Measurements from ENCODE around the gene HOXC12.

Gene HOXC12

DNA sequence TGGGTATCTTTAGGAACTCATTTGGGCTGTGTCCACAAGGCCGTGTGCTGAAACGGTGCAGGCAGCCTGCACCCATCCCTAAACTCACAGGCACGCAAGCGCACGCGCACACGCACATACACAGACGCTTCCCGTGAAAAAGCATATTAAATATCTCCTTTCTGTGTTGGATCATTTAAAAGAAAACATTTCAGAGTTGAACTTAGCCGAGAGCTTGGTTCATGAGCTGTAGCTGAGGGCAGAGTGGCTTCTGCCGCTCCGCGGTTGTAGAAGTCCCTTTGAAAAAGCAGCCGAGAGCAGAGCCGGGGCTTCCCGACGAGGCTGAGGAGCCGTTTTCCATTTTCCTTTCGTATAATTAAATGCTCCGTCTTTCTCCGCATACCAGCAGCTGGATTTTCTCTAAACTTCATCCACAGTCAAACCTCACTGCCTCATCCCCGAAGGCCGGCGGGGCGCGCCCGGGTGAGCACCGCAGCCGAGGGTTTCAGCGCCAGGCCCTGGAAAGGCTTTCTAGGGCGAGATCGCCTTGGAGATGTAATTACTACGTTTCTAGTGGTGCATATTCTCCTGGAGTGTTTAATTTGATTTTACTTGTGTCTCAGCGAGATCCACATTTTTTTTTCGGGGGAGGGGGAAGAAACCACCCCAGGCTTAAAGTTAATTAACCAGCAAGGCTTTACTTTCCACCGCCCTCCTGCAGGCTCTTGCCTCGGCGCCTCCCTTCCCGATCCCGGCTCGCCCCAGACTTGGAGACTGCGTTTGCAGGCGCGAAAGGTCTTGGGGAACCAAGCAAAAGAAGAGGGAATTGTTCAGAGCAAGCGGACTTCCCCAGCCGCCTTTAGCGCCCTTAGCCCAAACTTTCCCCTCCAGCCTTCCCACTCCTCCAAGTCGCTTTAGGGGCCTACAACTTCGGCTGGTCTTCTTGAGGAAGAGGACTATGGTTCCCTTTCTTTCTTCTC lies 19.0 kb upstream of the HOXC12 start:
- TF ChIP-seq, protein P1, sequence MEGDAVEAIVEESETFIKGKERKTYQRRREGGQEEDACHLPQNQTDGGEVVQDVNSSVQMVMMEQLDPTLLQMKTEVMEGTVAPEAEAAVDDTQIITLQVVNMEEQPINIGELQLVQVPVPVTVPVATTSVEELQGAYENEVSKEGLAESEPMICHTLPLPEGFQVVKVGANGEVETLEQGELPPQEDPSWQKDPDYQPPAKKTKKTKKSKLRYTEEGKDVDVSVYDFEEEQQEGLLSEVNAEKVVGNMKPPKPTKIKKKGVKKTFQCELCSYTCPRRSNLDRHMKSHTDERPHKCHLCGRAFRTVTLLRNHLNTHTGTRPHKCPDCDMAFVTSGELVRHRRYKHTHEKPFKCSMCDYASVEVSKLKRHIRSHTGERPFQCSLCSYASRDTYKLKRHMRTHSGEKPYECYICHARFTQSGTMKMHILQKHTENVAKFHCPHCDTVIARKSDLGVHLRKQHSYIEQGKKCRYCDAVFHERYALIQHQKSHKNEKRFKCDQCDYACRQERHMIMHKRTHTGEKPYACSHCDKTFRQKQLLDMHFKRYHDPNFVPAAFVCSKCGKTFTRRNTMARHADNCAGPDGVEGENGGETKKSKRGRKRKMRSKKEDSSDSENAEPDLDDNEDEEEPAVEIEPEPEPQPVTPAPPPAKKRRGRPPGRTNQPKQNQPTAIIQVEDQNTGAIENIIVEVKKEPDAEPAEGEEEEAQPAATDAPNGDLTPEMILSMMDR (IDR thresholded peaks at IDR 0.05; ENCODE audit: low read depth, low read length, missing control alignments): no peak
- in situ Hi-C loops (cut with HindIII; ENCODE audit: low sequenced_read_pairs): no loop called here
- no peak overlapping the region for H3K4me3 ChIP-seq (ENCODE audit: low read depth, low read length)
- DNase-seq (ENCODE audit: low read depth): no peak

DNA sequence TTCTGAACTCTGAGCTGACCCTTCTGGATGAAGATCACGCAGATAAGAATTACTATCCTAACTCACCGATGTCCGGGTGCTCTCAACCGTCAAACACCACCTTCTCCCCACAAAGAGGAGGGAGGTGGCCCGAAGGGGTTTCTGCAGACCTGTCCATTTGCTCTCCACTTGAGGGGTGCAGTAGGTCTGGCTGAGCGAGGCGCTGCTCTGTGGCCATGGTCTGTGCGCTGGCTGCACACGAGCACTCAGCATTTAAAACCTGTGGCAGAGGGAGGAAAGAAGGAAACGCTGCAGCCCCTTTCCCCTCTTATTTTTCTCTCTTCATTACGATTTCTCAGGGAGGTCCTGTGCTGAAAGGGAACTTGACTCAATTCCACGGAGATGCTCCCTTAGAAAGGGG lies 17.6 kb upstream of the HOXC12 start:
- TF ChIP-seq, protein P1 (IDR thresholded peaks at IDR 0.05; ENCODE audit: low read depth, low read length, missing control alignments): no peak
- in situ Hi-C loops (cut with HindIII; ENCODE audit: low sequenced_read_pairs): no loop called here
- no peak for DNase-seq (ENCODE audit: low read depth)
- H3K4me3 ChIP-seq (ENCODE audit: low read depth, low read length): no peak overlapping the region

DNA sequence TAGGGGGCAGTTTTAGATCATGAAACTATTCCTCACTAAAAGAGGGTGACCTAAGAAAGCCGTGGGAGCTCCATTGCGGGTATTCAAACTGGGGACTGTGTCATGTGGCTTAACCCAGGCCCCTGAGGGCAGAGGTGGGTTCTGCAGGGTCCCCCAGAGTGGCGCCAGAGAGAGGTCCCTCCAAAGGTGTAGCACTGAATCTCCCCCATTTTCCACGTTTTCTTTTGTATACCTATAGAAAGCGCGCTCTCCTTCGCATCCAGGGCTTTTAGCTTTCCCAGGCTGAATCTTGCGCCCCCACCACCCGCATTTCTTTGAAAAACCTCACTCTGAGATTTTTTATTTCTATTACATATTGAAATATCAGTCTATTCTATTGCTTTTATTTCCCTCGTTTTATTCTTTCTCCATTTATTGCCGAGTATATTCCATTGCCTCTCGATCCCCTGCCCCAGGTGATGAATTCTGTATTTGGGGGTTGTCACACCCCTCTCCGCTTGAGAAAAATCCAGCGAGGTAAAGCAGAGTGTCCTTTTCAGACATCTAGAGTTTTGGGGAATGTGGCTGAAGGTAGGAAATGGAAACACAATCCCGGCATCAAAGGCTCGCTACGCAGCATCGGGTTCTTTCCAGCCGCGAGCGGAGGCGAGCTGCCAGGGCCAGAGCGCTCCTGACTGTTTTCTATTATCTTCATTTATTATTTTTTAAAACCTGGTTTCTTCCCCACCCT lies 16.9 kb upstream of the HOXC12 start:
- H3K4me3 ChIP-seq (ENCODE audit: low read depth, low read length): no peak overlapping the region
- in situ Hi-C loops (cut with HindIII; ENCODE audit: low sequenced_read_pairs): no loop called here
- no peak for DNase-seq (ENCODE audit: low read depth)
- TF ChIP-seq, protein P1 (IDR thresholded peaks at IDR 0.05; ENCODE audit: low read depth, low read length, missing control alignments): no peak

DNA sequence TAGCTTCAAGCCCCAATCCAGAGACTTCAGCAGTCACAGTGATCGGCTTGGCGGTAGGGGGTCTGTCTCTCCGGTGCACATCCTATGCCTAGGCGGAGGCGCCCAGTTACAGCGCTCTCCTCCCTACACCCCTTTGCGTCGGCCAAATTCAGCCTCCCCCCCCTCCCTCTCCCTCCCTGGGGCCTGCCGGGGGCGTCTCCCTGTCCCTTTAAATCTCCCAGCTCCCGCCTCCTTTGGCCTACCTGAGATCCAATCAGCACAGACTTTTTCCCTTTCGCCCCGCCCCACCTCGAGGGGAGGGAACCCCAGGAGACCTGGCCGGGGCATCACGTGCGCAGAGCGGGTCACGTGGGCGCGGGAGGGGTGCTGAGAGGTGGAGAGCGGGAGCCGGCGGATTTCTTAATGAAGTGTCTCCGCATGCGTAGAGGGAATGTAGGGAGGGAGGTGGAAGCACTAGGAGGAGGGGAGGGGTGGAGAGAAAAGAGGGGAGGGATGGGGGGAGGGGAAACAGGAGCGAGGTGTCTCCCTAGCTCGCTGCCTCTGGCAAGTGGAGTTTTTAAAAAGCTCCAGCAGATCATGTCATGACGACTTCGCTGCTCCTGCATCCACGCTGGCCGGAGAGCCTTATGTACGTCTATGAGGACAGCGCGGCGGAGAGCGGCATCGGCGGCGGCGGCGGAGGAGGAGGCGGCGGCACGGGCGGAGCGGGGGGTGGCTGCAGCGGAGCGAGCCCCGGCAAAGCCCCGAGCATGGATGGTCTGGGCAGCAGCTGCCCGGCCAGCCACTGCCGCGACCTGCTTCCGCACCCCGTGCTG lies 16.2 kb upstream of the HOXC12 start, which contains the start of gene HOXC13:
Gene HOXC13, plus strand, starts transcription at position 506 of the 815 bp plus-strand sequence. Its CDS starts 76 bp downstream, at position 582.
- TF ChIP-seq, protein P1 (IDR thresholded peaks at IDR 0.05; ENCODE audit: low read depth, low read length, missing control alignments): no peak
- H3K4me3 ChIP-seq (ENCODE audit: low read depth, low read length): no peak within 1 kb of the TSS
- no peak for DNase-seq (ENCODE audit: low read depth)
- in situ Hi-C loops (cut with HindIII; ENCODE audit: low sequenced_read_pairs): no loop called here

DNA sequence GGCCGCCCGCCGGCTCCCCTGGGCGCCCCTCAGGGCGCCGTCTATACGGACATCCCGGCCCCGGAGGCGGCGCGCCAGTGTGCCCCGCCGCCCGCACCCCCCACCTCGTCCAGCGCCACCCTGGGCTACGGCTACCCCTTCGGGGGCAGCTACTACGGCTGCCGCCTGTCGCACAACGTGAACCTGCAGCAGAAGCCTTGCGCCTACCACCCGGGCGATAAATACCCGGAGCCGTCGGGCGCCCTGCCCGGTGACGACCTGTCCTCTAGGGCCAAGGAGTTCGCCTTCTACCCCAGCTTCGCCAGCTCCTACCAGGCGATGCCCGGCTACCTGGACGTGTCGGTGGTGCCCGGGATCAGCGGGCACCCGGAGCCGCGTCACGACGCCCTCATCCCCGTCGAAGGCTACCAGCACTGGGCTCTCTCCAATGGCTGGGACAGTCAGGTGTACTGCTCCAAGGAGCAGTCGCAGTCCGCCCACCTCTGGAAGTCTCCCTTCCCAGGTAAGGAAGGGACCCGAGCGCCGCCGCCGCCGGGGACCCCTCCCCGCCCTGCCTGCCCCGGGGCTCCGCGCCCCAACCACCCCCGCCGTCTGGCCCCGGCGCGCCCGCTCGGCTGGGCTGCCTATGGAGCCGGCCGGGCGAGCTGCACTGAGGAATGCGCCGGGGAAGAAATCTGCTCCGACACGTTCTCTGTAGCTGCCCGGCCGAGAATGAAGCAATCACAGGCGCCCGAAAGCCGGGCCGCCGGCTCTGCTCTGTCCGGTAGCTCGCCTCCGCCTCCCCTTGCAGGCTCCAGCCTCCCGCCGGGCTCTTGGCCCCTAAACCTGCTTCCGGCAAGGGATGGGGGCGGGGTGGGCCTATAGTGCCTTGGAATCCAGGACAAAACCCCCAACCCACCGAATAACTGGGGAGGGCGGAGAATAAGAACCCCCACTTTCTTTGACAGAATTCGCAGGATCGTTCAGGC lies 15.3 kb upstream of the HOXC12 start:
- DNase-seq (ENCODE audit: low read depth): no peak
- H3K4me3 ChIP-seq (ENCODE audit: low read depth, low read length): no peak overlapping the region
- in situ Hi-C loops (cut with HindIII; ENCODE audit: low sequenced_read_pairs): no loop called here
- TF ChIP-seq, protein P1 (IDR thresholded peaks at IDR 0.05; ENCODE audit: low read depth, low read length, missing control alignments): no peak
